ENCODE measurements around the gene VPS72.

DNA sequence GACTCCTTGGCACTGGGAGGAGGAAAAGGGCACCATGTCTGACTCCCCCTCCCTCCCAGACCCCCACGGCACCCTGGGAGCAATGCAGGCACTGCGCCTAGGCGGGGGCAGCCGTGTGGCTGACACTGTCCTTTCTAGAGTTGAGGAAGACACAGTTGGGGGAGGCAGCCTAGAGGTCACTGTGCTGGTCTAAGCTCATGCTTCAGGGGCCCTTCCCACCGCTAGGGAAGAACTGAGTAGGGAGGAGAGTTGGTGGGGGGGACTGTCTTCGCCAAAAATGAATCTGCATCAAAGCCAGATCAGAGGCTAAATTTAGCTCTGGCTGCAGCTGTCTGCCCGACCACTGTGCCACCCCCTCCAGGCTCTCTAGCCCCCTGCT lies 47.0 kb downstream of the VPS72 start:
- TF ChIP-seq POLR2AphosphoS5 (IDR thresholded peaks at IDR 0.05; ENCODE audit: low read depth, low read length) (no peak), POLR2A (IDR thresholded peaks at IDR 0.05; ENCODE audit: low read depth, low read length) (no peak)

Data from GM12891 (cell line).